Activated B cell treated with CpG ODN at 0.5 μM for 24 hours (primary cell): ENCODE data around the gene IGSF8. TPM values are rescaled to one million over a fixed set of nuclear protein-coding genes. Genes with fewer than 3 reads are reported as not detected.

Experiments used
- ATAC-seq: fragments of 200-7000 bp; cut with Tn5 transposase; one replicate; pipeline ENCODE4 v1.10.0; 2021; ENCODE audit warnings: low read depth, mild to moderate bottlenecking, moderate library complexity
- CTCF ChIA-PET: fragments of 350-600 bp; sonication (Branson Sonifier 250); formaldehyde crosslinking; loops from one replicate; lab custom pipeline; 2021; ENCODE audit warnings: antibody characterized with exemption; lab: Charles Lee
- POLR2A ChIA-PET: fragments of 350-600 bp; sonication (Branson Sonifier 250); formaldehyde crosslinking; loops from one replicate; lab custom pipeline; 2021; ENCODE audit warnings: antibody characterized with exemption; lab: Charles Lee
- DNase-seq: peaks from one replicate; pipeline ENCODE4 v3.0.0; 2022
- H3K27ac Mint-ChIP-seq: one replicate; pipeline ENCODE4 v1.8.0; 2020; ENCODE audit warnings: mixed read lengths
- H3K27me3 Mint-ChIP-seq: one replicate; pipeline ENCODE4 v1.8.0; 2021; ENCODE audit warnings: mixed read lengths
- H3K36me3 Mint-ChIP-seq: one replicate; pipeline ENCODE4 v1.8.0; 2021; ENCODE audit warnings: low read depth, mixed read lengths
- H3K4me1 Mint-ChIP-seq: one replicate; pipeline ENCODE4 v1.8.0; 2021; ENCODE audit warnings: mixed read lengths
- H3K4me3 Mint-ChIP-seq: one replicate; pipeline ENCODE4 v1.8.0; 2020; ENCODE audit warnings: mild to moderate bottlenecking, mixed read lengths
- H3K9me3 Mint-ChIP-seq: one replicate; pipeline ENCODE4 v1.8.0; 2020; ENCODE audit warnings: mixed read lengths
- CTCF ChIP-seq: fragments of 200-600 bp; IDR thresholded peaks from one replicate; pipeline ENCODE4 v1.8.0; 2022; ENCODE audit warnings: antibody characterized with exemption, mild to moderate bottlenecking
- intact Hi-C: fragments of 100-400 bp; cut with micrococcal nuclease; formaldehyde crosslinking; loops from one replicate; pipeline ENCODE4 v1.15.1; 2024
- total RNA-seq: library from RNA; stranded (reverse); gene quantifications from 2 replicates; pipeline ENCODE4 v1.2.3, GENCODE V29; 2022

The IGSF8 gene
- total RNA-seq, 1 donor from 2014 or later = 27.9 TPM

GRCh38 chr1:160139840-160140239 is 41.4 kb upstream of the IGSF8 start:
- Mint-ChIP-seq H3K36me3 (no peaks in the 10 kb centered on the region), H3K27me3 (peaks cover 31% of the 10 kb centered on the region), H3K9me3 (no peaks in the 10 kb centered on the region), H3K27ac (no peak overlapping the region), H3K4me1 (no peaks in the 10 kb centered on the region), H3K4me3 (no peak overlapping the region)
- DNase-seq (no peak), ATAC-seq (no peak)
- intact Hi-C loops = no loop called here
- ChIA-PET CTCF (no interaction called here), POLR2A (no interaction called here)
- TF ChIP-seq CTCF = no peak

GRCh38 chr1:160137216-160137862 is 38.9 kb upstream of the IGSF8 start:
- Mint-ChIP-seq H3K4me3 (no peak overlapping the region), H3K36me3 (no peaks in the 10 kb centered on the region), H3K4me1 (no peaks in the 10 kb centered on the region), H3K27me3 (peaks cover 27% of the 10 kb centered on the region), H3K27ac (no peak overlapping the region), H3K9me3 (no peaks in the 10 kb centered on the region)
- no peak for DNase-seq
- no peak for TF ChIP-seq CTCF
- POLR2A ChIA-PET = no interaction called here
- no peak for ATAC-seq
- CTCF ChIA-PET = no interaction called here
- intact Hi-C loops = no loop called here

GRCh38 chr1:160136926-160137200 is 38.4 kb upstream of the IGSF8 start:
- Mint-ChIP-seq H3K9me3 (no peaks in the 10 kb centered on the region), H3K4me3 (no peak overlapping the region), H3K4me1 (no peaks in the 10 kb centered on the region), H3K36me3 (no peaks in the 10 kb centered on the region), H3K27me3 (peaks cover 24% of the 10 kb centered on the region), H3K27ac (no peak overlapping the region)
- TF ChIP-seq CTCF = no peak
- no peak for DNase-seq
- CTCF ChIA-PET = no interaction called here
- POLR2A ChIA-PET = no interaction called here
- ATAC-seq = no peak
- intact Hi-C loops = no loop called here

GRCh38 chr1:160136121-160136925 is 37.9 kb upstream of the IGSF8 start:
- H3K4me1 Mint-ChIP-seq = no peaks in the 10 kb centered on the region
- H3K9me3 Mint-ChIP-seq = no peaks in the 10 kb centered on the region
- CTCF ChIA-PET = no interaction called here
- intact Hi-C loops = no loop called here
- DNase-seq (no peak), ATAC-seq (no peak)
- POLR2A ChIA-PET = no interaction called here
- no peak for TF ChIP-seq CTCF
- H3K36me3 Mint-ChIP-seq = no peaks in the 10 kb centered on the region
- H3K27ac Mint-ChIP-seq = no peak overlapping the region
- no peak overlapping the region for H3K4me3 Mint-ChIP-seq
- peaks cover 21% of the 10 kb centered on the region for H3K27me3 Mint-ChIP-seq

GRCh38 chr1:160134791-160135572 is 36.6 kb upstream of the IGSF8 start:
- DNase-seq (no peak), ATAC-seq (no peak)
- ChIA-PET POLR2A (no interaction called here), CTCF (no interaction called here)
- Mint-ChIP-seq H3K4me1 (no peaks in the 10 kb centered on the region), H3K9me3 (no peaks in the 10 kb centered on the region), H3K36me3 (no peaks in the 10 kb centered on the region), H3K27ac (no peak overlapping the region), H3K4me3 (no peak overlapping the region), H3K27me3 (peaks cover 15% of the 10 kb centered on the region)
- TF ChIP-seq CTCF = no peak
- intact Hi-C loops = no loop called here
